HG03575 (cell line): Measurements from ENCODE around the gene POLR1H.

Experiments
- ATAC-seq: cut with Tn5 transposase; IDR thresholded peaks from one replicate; pipeline ENCODE4 v1.9.1; 2021; ENCODE audit not compliant: unreplicated experiment, insufficient number of reproducible peaks, low FRiP score; ENCODE audit errors: extremely low read depth

POLR1H gene

DNA sequence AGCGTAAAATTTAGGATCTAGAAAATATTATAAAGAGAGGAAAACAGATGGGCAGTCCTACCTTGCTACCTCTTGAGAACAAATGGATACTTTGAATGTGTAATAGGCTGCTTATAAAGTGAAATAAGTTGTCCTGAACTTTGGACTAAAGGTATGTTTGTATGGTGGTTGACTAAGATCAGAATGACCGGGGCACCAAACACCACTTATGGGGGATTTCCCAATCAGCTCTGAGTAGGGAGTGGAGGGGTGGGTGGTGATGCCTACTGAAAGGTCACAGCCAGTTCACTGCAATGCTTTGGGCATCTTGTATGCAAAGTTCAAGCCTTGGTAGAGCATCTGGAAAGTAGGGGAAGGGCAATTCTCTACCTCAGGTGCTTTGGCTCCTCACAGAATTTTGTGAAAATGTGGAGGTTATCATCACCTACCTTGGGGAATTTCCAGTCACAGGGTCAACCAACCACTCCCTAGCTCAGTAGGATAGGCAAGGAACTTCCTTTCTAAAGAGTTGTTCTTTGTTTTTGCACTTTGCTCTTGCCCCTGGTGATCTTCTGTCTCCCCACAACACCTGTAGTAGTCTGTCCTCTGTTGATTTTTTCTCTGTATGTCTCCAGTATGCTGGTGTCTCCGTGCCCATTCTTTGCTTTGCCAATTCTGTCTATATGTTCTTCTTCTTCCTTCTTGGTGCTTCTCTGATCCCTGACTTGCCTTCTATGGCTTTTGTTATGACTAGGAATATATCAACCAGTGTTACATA is 52.1 kb downstream of the POLR1H start, which contains the start of gene TRIM31:
TSS of gene TRIM31 (minus strand) at position 88 of the 757 bp plus-strand sequence. CDS start 285 bp downstream, outside the sequence.
- ATAC-seq = no peak

DNA sequence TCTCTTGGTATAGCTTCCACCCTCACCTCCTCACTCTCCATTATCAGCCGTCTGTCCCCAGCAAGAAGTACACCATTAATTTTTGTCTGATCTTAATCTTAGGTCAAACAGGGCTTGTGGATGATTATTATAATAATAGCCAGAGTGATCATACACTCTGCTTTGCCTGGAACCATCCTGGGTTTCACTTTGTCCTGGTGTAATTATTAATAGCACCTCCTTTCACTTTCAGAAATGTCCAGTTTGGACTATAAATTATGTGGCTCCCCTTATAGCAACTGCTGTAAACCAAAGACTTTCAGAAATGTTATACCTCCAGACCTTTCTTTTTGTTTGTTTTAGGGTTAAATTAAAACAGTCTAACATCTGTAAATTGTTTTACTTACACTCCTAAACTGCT is 52.8 kb downstream of the POLR1H start:
- ATAC-seq = no peak
